HG03378 (cell line): Measurements from ENCODE around the gene NAV3.

ENCODE experiments used
- ATAC-seq: cut with Tn5 transposase; IDR thresholded peaks from one replicate; pipeline ENCODE4 v1.9.1; 2021; ENCODE audit warnings: mild to moderate bottlenecking, moderate library complexity; ENCODE audit not compliant: unreplicated experiment

Gene NAV3

DNA sequence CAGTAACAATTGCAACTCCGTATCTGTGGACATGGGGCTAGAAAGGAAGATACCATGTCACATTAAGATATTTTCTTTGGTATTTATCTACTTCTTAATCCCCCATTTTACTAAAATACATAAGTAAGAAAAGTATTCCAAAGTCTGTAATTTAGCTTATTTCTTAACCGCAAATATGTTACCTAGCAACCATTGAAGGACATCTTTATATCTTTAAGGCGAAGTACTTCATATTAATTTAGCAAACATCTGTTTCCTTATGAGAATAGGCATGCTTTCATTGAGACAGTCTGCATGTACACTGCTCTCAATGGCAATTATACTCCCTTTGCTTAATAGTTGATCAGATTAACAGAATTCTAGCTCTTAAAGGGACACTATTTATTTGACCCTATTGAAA is 88.8 kb downstream of the NAV3 start:
- no peak for ATAC-seq

DNA sequence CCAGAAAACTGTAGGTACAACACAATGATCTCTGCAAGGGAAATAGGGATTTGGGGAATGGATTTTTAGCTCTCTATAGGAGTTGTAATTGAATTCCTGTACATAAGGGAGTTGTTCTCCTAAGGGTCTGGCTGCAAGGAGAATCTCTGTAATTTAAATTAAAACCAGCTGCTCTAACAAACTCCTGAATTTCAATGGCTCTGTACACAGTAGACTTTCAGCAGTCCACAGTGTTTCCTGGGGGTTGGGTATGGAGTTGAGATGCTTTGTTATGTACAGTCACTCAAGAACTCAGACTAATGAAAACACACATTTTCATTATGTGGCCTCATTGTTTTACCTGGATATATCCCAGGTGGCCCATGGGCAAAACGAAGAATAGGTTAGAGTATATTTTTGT is 93.2 kb downstream of the NAV3 start:
- no peak for ATAC-seq

DNA sequence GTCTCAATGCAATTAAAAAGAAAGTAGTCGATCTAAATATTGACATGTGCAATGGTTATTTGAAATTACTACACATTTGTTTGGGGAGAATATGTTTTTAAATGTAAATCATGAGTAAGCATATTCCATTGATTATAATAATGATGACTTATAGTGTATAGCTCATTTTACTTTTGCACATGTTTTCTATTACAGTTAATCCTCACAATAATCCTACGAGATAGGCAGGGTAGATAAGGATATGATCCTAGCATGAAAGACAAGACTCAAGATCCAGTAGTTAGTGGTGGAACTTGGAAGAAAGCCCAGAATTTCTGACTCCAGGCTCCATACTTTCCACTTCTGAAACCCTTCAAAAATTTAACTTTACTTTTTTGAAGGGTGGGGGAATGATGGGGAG is 94.0 kb downstream of the NAV3 start:
- no peak for ATAC-seq

DNA sequence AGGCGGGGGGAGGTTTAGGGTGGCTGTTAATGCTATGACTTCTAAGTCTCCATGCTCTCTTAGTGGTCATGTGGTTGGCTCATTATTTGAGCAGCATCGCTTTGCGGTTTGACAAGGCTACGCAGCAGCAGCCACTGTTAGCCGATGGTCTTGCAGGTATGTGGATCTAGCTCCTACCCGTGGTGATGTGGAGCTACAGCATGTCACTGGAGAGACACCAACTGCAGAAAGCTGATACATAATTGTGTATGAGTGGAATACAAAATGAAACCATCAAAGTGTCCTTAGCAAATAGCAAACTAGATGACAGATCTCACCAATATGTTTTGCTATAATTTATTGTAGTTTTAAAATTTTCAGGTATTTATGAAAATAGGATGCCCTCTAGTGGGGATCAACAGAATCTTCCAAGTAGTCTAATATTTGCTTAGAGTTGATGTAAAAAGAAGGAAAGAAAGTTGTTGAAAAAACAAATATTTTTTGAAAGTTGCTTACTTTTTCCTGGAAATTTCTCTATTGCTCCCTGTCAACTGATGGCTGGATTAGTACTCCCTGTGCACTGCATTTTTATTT is 94.9 kb downstream of the NAV3 start:
- ATAC-seq: peak; percentile 99

- ATAC-seq: no peak
Measured at GRCh38 chr12:77928078-77928477, 97.4 kb downstream of the NAV3 start.

DNA sequence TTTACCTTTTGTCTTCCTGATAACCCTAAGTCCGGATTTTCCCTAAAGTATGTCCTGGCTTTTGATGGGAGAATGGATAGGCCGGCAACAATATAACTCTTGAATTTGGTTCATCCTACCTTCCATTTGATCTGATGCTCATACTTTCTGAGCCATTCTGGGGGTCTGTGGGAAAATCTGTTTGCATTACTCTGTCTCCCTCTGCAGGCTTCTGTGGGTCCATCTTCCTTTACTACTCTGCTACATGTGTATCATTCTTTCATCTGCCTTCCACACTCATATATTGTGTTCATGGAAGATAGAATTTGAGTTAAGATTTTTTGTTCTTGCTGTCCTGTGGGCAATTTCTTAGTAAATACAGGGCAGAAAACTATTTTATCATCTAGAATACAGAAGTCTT is 101.5 kb downstream of the NAV3 start:
- ATAC-seq: no peak

DNA sequence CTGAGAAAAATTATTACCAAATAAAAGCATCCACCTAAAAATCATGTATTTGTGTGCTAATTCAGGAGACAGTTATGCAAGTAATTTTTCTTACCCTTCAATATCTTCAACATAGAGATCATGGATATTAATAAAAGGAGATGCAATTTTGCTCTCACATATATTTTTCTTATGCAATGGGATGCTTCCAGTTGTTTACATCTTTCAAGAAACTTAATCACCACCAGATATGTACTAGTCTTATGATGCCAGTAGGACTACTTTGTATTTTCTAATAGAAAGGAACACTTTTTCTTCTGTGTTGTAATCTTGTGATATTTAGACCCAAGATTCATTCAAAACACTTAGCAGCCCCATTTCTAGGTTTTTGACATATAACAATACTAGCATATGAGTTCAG is 107.6 kb downstream of the NAV3 start:
- no peak for ATAC-seq

DNA sequence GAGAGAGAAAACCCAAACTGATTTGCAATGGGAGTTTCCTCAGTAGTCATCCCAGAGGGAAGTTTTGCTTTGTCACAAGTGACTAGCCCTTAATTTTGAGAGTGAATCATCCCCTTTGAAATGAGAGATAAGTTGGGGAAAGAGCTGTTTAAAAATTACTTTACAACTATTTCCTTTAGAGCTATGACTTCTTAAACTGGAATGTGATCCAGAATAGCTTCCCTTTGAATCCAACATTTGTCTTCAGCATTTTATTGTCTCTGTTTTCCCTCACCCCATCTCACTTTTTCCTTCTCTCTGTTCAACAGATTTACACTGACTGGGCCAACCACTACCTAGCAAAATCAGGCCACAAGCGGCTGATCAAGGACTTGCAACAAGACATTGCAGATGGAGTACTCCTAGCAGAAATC is 109.3 kb downstream of the NAV3 start:
- ATAC-seq: no peak

GRCh38 chr12:77940567-77940966 is 109.9 kb downstream of the NAV3 start:
- ATAC-seq: no peak

DNA sequence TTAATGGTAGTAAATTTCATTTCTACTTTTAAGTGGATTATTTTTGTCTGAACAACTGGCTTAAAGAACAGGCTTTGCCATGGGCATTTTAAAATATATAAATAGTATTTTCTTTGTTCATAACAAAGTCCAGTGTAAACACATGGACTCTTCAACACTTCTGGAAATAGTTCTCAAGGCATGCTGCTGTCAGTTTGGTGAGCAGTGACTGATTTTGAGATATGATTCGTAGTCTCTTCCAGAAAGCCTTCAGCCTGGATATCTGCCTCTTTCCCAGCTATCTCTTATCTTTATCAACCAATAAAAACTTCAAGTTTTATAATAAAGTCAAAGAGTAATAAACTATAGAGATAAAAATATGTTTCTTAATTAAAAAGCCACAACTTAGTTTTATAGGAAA is 110.7 kb downstream of the NAV3 start:
- ATAC-seq: no peak

DNA sequence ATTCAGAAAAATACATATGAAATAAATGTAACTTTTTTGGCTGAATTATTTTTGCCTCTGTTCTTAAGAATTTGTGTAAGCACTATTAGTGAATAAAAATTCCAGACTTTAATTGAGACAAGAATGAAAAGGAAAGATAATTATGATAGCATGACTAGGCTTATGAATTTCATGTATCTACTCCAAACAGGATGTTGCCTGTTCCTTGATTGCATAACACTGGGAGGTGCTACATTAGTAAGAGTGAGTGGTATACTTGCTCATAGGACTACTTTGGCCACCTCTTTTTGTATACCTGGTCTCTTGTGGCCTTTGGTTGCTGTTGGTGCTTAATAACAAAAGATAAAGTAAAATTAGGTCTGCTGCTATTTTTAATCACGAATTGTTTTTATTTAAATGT is 112.8 kb downstream of the NAV3 start:
- ATAC-seq: no peak

DNA sequence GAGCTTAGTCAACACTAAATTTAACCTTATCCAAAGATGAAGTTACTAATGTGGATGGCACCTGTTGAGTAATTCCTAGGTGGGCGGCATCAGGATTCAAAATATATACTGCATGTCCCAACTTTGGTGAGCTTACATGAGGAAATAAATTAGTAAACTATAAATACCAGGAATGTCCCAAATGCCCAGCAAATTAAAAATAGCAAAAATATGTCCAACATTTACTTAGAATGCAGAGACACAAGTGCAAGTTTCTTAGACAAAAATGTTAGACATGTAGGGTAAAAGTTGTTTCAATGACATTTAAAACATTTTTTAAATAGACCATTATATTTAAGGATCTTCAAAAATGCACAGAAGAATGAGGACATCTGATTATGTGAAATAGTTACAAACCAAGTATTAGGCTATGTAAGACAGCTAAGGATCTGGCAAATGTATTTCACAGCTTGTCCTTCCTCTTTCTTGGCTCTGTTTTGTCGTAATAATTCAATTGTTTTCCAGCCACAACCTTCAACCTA is 115.9 kb downstream of the NAV3 start:
- ATAC-seq: no peak

DNA sequence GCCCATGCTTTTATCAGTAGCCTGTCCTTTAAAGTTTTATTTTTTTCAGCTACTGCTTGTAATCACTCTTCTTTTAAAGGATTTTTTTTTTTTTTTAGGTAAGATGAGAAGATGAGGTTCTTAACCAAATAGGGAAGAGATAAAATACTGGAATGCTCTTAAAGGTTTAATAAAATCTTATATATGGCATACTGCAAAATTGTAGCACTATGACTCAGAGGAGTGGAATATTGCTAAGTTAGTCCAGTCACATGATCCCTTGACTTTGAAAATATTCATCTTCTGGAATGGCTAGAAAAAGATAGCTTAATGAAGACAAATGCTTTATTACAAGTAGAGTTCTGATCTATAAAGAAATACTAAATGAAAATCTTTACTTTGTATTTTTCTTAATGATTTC is 116.6 kb downstream of the NAV3 start:
- no peak for ATAC-seq

GRCh38 chr12:77947746-77948145 is 117.1 kb downstream of the NAV3 start:
- no peak for ATAC-seq

DNA sequence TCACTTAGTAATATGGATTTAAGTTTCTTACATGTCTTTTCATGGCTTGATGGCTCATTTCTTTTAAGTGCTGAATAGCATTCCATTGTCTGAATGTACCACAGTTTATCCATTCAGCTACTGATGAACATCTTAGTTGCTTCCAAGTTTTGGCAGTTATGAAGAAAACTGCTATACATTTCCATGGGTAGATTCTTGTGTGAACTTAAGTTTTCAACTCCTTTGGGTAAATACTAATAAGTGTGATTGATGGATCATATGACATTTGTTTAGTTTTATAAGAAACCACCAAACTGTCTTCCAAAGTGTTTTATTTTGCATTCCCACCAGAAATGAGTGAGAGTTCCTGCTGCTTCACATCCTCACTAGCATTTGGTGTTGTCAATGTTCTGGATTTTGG is 119.2 kb downstream of the NAV3 start:
- ATAC-seq: no peak

- ATAC-seq: no peak
Measured at GRCh38 chr12:77953528-77954205, 123.0 kb downstream of the NAV3 start.

- ATAC-seq: no peak
Measured at GRCh38 chr12:77954206-77954555, 123.5 kb downstream of the NAV3 start.

GRCh38 chr12:77957062-77957461 is 126.4 kb downstream of the NAV3 start:
- no peak for ATAC-seq

- no peak for ATAC-seq
Measured at GRCh38 chr12:77963576-77964178, 133.0 kb downstream of the NAV3 start.

DNA sequence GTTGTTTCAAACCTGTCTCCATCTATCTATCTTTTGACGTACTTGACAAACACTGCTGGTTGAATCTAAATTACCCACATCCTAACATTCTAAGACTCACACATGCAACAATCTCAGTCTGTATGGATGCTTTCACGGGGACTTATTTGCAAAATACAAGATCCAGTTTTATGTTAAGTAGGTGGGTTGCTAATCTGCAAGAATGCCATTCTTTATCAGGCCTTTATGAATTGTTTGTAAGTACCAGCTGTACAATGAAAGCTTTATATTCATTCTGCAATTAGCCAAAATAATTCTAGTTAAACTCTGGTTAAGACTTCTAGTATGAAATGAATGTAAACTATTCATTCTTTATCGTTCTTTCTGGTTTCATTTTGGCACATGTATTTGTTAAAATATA is 135.1 kb downstream of the NAV3 start:
- ATAC-seq: no peak

GRCh38 chr12:77968021-77968420 is 137.3 kb downstream of the NAV3 start:
- ATAC-seq: no peak

GRCh38 chr12:77968571-77968970 is 137.9 kb downstream of the NAV3 start:
- no peak for ATAC-seq

GRCh38 chr12:77973579-77973978 is 142.9 kb downstream of the NAV3 start:
- ATAC-seq: no peak
